H1 (cell line): ENCODE measurements around the gene CHCHD3. TPM values are rescaled to one million over a fixed set of nuclear protein-coding genes. Genes with fewer than 3 reads are reported as not detected.

Source experiments
- CTCF ChIA-PET: fragments of 300-600 bp; sonication (Branson Sonifier 250); formaldehyde crosslinking; loops from one replicate; lab custom pipeline; 2021; ENCODE audit not compliant: partially characterized antibody; lab: Charles Lee
- POLR2A ChIA-PET: fragments of 300-600 bp; sonication (Branson Sonifier 250); formaldehyde crosslinking; loops from one replicate; lab custom pipeline; 2021; ENCODE audit warnings: inconsistent platforms; ENCODE audit not compliant: partially characterized antibody; lab: Charles Lee
- DNase-seq, 2 experiments: peaks; one replicate each; pipeline versions ENCODE4 v3.0.0 to v3.0.0-alpha.2; 2010 to 2022; ENCODE audit warnings: low spot score in 2 of 2, low read depth in 1 of 2, mixed read lengths in 1 of 2
- FAIRE-seq: peaks from 2 replicates; lab custom pipeline; 2011; peaks lifted over from hg19 to GRCh38; lab: Jason Lieb, UNC
- H2AFZ ChIP-seq: 2 replicates; pipeline ENCODE4 v1.8.1; 2012; ENCODE audit warnings: low read length, inconsistent platforms
- H2AK5ac ChIP-seq: 2 replicates; pipeline ENCODE4 v1.6.1; 2013; ENCODE audit warnings: low read depth, low read length
- H2BK120ac ChIP-seq: replicated peaks from 2 replicates; pipeline ENCODE3; 2013; ENCODE audit warnings: low read depth, low read length, inconsistent platforms
- H2BK12ac ChIP-seq: 2 replicates; pipeline ENCODE4 v1.6.1; 2013; ENCODE audit warnings: low read depth, low read length
- H2BK15ac ChIP-seq: 2 replicates; pipeline ENCODE4 v1.6.1; 2013; ENCODE audit warnings: low read length
- H2BK20ac ChIP-seq: 2 replicates; pipeline ENCODE4 v1.6.1; 2013; ENCODE audit warnings: low read length
- H2BK5ac ChIP-seq: 2 replicates; pipeline ENCODE4 v1.6.1; 2013; ENCODE audit warnings: low read depth, low read length
- H3K14ac ChIP-seq: 2 replicates; pipeline ENCODE4 v1.6.1; 2013; ENCODE audit warnings: inconsistent platforms; ENCODE audit not compliant: insufficient read length
- H3K18ac ChIP-seq: 2 replicates; pipeline ENCODE4 v1.6.1; 2013; ENCODE audit warnings: low read length; ENCODE audit errors: extremely low read depth
- H3K23ac ChIP-seq: 2 replicates; pipeline ENCODE4 v1.6.1; 2013; ENCODE audit warnings: inconsistent platforms; ENCODE audit not compliant: insufficient read length
- H3K23me2 ChIP-seq: 2 replicates; pipeline ENCODE4 v1.6.1; 2013; ENCODE audit warnings: low read depth, low read length
- H3K27ac ChIP-seq: 2 replicates; pipeline ENCODE4 v1.6.1; 2011; ENCODE audit warnings: low read depth, low read length, inconsistent platforms
- H3K27me3 ChIP-seq, 4 experiments: replicated peaks in 1 of 4; 1 replicate in 1 of 4; 2 replicates in 3 of 4; pipeline versions ENCODE4 v1.6.1 to v1.8.1; 2011 to 2013; ENCODE audit warnings: low read length in 3 of 4, mild to moderate bottlenecking in 3 of 4, inconsistent platforms in 2 of 4, mixed read lengths in 2 of 4, moderate library complexity in 1 of 4; ENCODE audit not compliant: control insufficient read depth in 3 of 4, insufficient read depth in 3 of 4; ENCODE audit errors: extremely low read depth in 1 of 4
- H3K36me3 ChIP-seq, 4 experiments: 2 replicates each; pipeline versions ENCODE4 v1.6.1 to v1.8.1; 2011 to 2013; ENCODE audit warnings: mild to moderate bottlenecking in 4 of 4, low read length in 3 of 4, moderate library complexity in 2 of 4, control low read depth in 1 of 4, inconsistent platforms in 1 of 4; ENCODE audit not compliant: insufficient read depth in 4 of 4, control insufficient read depth in 2 of 4
- H3K4ac ChIP-seq: replicated peaks from 2 replicates; pipeline ENCODE3; 2013; ENCODE audit warnings: low read length, low read depth, mixed read lengths, inconsistent platforms; ENCODE audit not compliant: insufficient read length
- H3K4me1 ChIP-seq, 4 experiments: replicated peaks in 1 of 4; 1 replicate in 1 of 4; 2 replicates in 3 of 4; pipeline versions ENCODE4 v1.6.1 to v1.8.1; 2011 to 2013; ENCODE audit warnings: low read length in 3 of 4, inconsistent platforms in 2 of 4, mixed read lengths in 1 of 4; ENCODE audit not compliant: insufficient read depth in 4 of 4, control insufficient read depth in 3 of 4
- H3K4me2 ChIP-seq, 2 experiments: 2 replicates each; pipeline versions ENCODE4 v1.6.1 to v1.8.1; 2011 to 2013; ENCODE audit warnings: low read depth in 2 of 2, low read length in 2 of 2, control low read depth in 1 of 2, inconsistent platforms in 1 of 2, mild to moderate bottlenecking in 1 of 2; ENCODE audit not compliant: insufficient read depth in 1 of 2
- H3K4me3 ChIP-seq, 4 experiments: fragments of 200-600, 300-600 bp in 1 of 4; sonication (generic), shearing (Covaris generic), sonication (Bioruptor Twin) in 1 of 4; 2 replicates each; pipeline versions ENCODE4 v1.5.1 to v1.8.1; 2011 to 2016; ENCODE audit warnings: low read length in 4 of 4, low read depth in 3 of 4, control low read depth in 2 of 4, inconsistent platforms in 2 of 4, mild to moderate bottlenecking in 2 of 4, mixed read lengths in 1 of 4, moderate library complexity in 1 of 4; ENCODE audit not compliant: insufficient read depth in 2 of 4; ENCODE audit errors: extremely low read depth in 1 of 4
- H3K56ac ChIP-seq: replicated peaks from 2 replicates; pipeline ENCODE3; 2013; ENCODE audit warnings: low read depth, mild to moderate bottlenecking, mixed read lengths, low read length, inconsistent platforms; ENCODE audit not compliant: insufficient read length
- H3K79me1 ChIP-seq: 2 replicates; pipeline ENCODE4 v1.6.1; 2013; ENCODE audit warnings: low read depth, low read length, control low read depth
- H3K79me2 ChIP-seq, 2 experiments: 2 replicates each; pipeline versions ENCODE4 v1.6.1 to v1.8.1; 2012 to 2013; ENCODE audit warnings: low read length in 2 of 2, mild to moderate bottlenecking in 2 of 2, inconsistent platforms in 1 of 2; ENCODE audit not compliant: insufficient read depth in 2 of 2, control insufficient read depth in 1 of 2
- H3K9ac ChIP-seq, 4 experiments: replicated peaks in 1 of 4; 1 replicate in 1 of 4; 2 replicates in 3 of 4; pipeline versions ENCODE4 v1.6.1 to v1.8.1; 2011 to 2013; ENCODE audit warnings: low read depth in 3 of 4, low read length in 3 of 4, control low read depth in 2 of 4, mild to moderate bottlenecking in 2 of 4, moderate library complexity in 2 of 4, inconsistent platforms in 1 of 4; ENCODE audit errors: extremely low read depth in 1 of 4
- H3K9me3 ChIP-seq, 2 experiments: 2 replicates each; pipeline versions ENCODE4 v1.6.1 to v1.8.1; 2012 to 2013; ENCODE audit warnings: mild to moderate bottlenecking in 2 of 2, moderate library complexity in 2 of 2, control low read depth in 1 of 2, inconsistent platforms in 1 of 2, low read depth in 1 of 2, low read length in 1 of 2, mixed read lengths in 1 of 2; ENCODE audit not compliant: insufficient read depth in 2 of 2
- H4K20me1 ChIP-seq, 2 experiments: replicated peaks in 1 of 2; 2 replicates each; pipeline versions ENCODE3 to v1.8.1; 2011 to 2013; ENCODE audit warnings: inconsistent platforms in 2 of 2, low read length in 2 of 2, mild to moderate bottlenecking in 1 of 2; ENCODE audit not compliant: insufficient read depth in 2 of 2, control insufficient read depth in 1 of 2
- H4K5ac ChIP-seq: 2 replicates; pipeline ENCODE4 v1.6.1; 2013; ENCODE audit warnings: low read length, low read depth, mixed read lengths, inconsistent platforms; ENCODE audit not compliant: insufficient read length
- H4K8ac ChIP-seq: 2 replicates; pipeline ENCODE4 v1.8.0; 2013; ENCODE audit warnings: mild to moderate bottlenecking, moderate library complexity, low read length, inconsistent platforms; ENCODE audit not compliant: insufficient read depth; ENCODE audit errors: extremely low read depth
- H4K91ac ChIP-seq: replicated peaks from 2 replicates; pipeline ENCODE3; 2013; ENCODE audit warnings: low read length, mixed read lengths, inconsistent platforms; ENCODE audit not compliant: insufficient read length
- BCL11A ChIP-seq, 2 experiments: IDR thresholded peaks; one replicate each; pipeline ENCODE4 v1.6.1; 2011; ENCODE audit warnings: low read depth in 2 of 2, low read length in 2 of 2, mild to moderate bottlenecking in 2 of 2
- CHD2 ChIP-seq: IDR thresholded peaks from 2 replicates; pipeline ENCODE4 v1.6.1; 2012; ENCODE audit warnings: low read length, improper control_type of control experiment
- CTCF ChIP-seq, 3 experiments: IDR thresholded peaks; 1 replicate in 2 of 3; 2 replicates in 1 of 3; pipeline versions ENCODE4 v1.5.1 to v1.6.1; 2011; ENCODE audit warnings: low read length in 3 of 3, mild to moderate bottlenecking in 3 of 3, inconsistent platforms in 2 of 3, low read depth in 1 of 3, moderate library complexity in 1 of 3; ENCODE audit not compliant: insufficient read depth in 1 of 3; ENCODE audit errors: control extremely low read depth in 1 of 3
- HDAC2 ChIP-seq, 2 experiments: fragments of 300-600 bp in 1 of 2; sonication (generic) in 1 of 2; IDR thresholded peaks; 2 replicates each; pipeline ENCODE4 v1.6.1; 2011 to 2012; ENCODE audit warnings: low read depth in 2 of 2, low read length in 2 of 2, mild to moderate bottlenecking in 2 of 2, moderate library complexity in 2 of 2, borderline replicate concordance in 1 of 2, inconsistent platforms in 1 of 2
- JUN ChIP-seq: IDR thresholded peaks from 2 replicates; pipeline ENCODE4 v1.6.1; 2011; ENCODE audit warnings: low read depth, mild to moderate bottlenecking, improper control_type of control experiment, low read length
- PHF8 ChIP-seq: fragments of 200-600 bp; sonication (generic); conservative IDR thresholded peaks from 2 replicates; pipeline ENCODE4 v1.7.1; 2012; ENCODE audit warnings: low read depth, mild to moderate bottlenecking, inconsistent platforms, low read length, moderate library complexity
- POLR2AphosphoS5 ChIP-seq: IDR thresholded peaks from 2 replicates; pipeline ENCODE4 v1.6.1; 2011; ENCODE audit warnings: low read depth, low read length
- RAD21 ChIP-seq, 2 experiments: IDR thresholded peaks in 1 of 2; conservative IDR thresholded peaks in 1 of 2; 2 replicates each; pipeline ENCODE4 v1.6.1; 2011; ENCODE audit warnings: low read depth in 2 of 2, low read length in 2 of 2, improper control_type of control experiment in 1 of 2, inconsistent platforms in 1 of 2, mild to moderate bottlenecking in 1 of 2, moderate library complexity in 1 of 2
- SUZ12 ChIP-seq: fragments of 200-600 bp; sonication (generic); IDR thresholded peaks from 2 replicates; pipeline ENCODE4 v1.6.1; 2012; ENCODE audit warnings: mild to moderate bottlenecking, inconsistent platforms, low read length, moderate library complexity, mixed read lengths
- TAF7 ChIP-seq: optimal IDR thresholded peaks from 2 replicates; pipeline ENCODE3; 2011; ENCODE audit warnings: low read depth, mild to moderate bottlenecking, inconsistent platforms, low read length, moderate library complexity, borderline replicate concordance
- TBP ChIP-seq: IDR thresholded peaks from 2 replicates; pipeline ENCODE4 v1.6.1; 2011; ENCODE audit warnings: low read depth, low read length, improper control_type of control experiment
- WGBS, 2 experiments: shearing (Covaris generic) in 1 of 2; methylation state at CpG; one replicate each; pipeline versions ENCODE4 v1.1.6 to v1.1.7; 2013 to 2015; ENCODE audit warnings: low lambda C conversion rate in 2 of 2, mixed read lengths in 2 of 2, inconsistent platforms in 1 of 2, low coverage in 1 of 2, missing lambda C conversion rate in 1 of 2; ENCODE audit not compliant: insufficient replicate concordance in 2 of 2, insufficient coverage in 1 of 2, insufficient read length in 1 of 2; ENCODE audit errors: extremely low coverage in 1 of 2, missing lambda C conversion rate in 1 of 2; 5-methylcytosine and 5-hydroxymethylcytosine counted together
- polyA plus RNA-seq, 7 experiments: library from polyadenylated mRNA; depleted of rRNA in 3 of 7; stranded (reverse) in 5 of 7; unstranded in 2 of 7; fragments of >200 nt in 5 of 7; fragments of 200-250 nt in 2 of 7; gene quantifications; 1 replicate in 5 of 7; 2 replicates in 1 of 7; 4 replicates in 1 of 7; pipeline versions ENCODE4 v1.2.1 to v1.2.3, GENCODE V29; 2011 to 2013; ENCODE audit warnings: missing spikeins in 2 of 7, mixed read lengths in 2 of 7
- total RNA-seq: library from RNA; stranded (reverse); fragmentation: NEBNext Ultra II Directional; extraction: Animal tissue kit (Norgen Biotek cat#: 25700); gene quantifications from 2 replicates; pipeline ENCODE4 v1.2.1, GENCODE V29; 2021

Gene CHCHD3
- total and polyA plus RNA-seq, 2 of the 8 experiments (the other 6 are each of a cell fraction or from before 2014, with no cell fraction given): 42.9 to 137 TPM

GRCh38 chr7:132765861-132766260, 316.0 kb downstream of the CHCHD3 start:
- DNase-seq (no peak), FAIRE-seq (no peak)
- Histone ChIP-seq H3K4me3 (no peak overlapping the region), H3K4ac (no peak overlapping the region), H2BK12ac (no peak overlapping the region), H3K79me1 (no peaks in the 10 kb centered on the region; the same call in 1 of the 2 replicates), H2BK5ac (no peak overlapping the region), H3K4me2 (no peak overlapping the region), H3K14ac (no peak overlapping the region), H3K27me3 (no peaks in the 10 kb centered on the region), H3K18ac (no peak overlapping the region), H3K36me3 (no peaks in the 10 kb centered on the region), H3K23me2 (no peaks in the 10 kb centered on the region; the same call in 1 of the 2 replicates), H3K79me2 (no peaks in the 10 kb centered on the region), H4K20me1 (no peaks in the 10 kb centered on the region), H2BK120ac (no peak overlapping the region), H3K27ac (no peak overlapping the region), H2BK15ac (no peak overlapping the region), H2AFZ (no peak overlapping the region), H3K9me3 (peaks cover 0 to 3% of the 10 kb centered on the region in 2 experiments; a peak in 1 of 4 replicates), H3K9ac (no peak overlapping the region), H4K91ac (no peak overlapping the region), H2AK5ac (no peak overlapping the region), H3K56ac (no peak overlapping the region), H4K8ac (no peak overlapping the region), H3K23ac (no peak overlapping the region), H4K5ac (no peak overlapping the region), H2BK20ac (no peak overlapping the region), H3K4me1 (no peaks in the 10 kb centered on the region)
- ChIA-PET POLR2A (no interaction called here), CTCF (interaction anchor here (1.5 kb wide), 1 partner anchor 13 kb away, joined by 5 read pairs; no protein-coding TSS in a partner anchor)
- WGBS, 2 experiments: 93% methylated on average over 11 of the region's 11 CpGs; no CpG with 5 or more reads in 1 of the 2 experiments
- TF ChIP-seq JUN: no peak
- no peak for TF ChIP-seq CHD2
- no peak for TF ChIP-seq TBP
- no peak for TF ChIP-seq POLR2AphosphoS5
- no peak for TF ChIP-seq RAD21 (IDR thresholded peaks at IDR 0.05 in 1 of 2, conservative IDR thresholded peaks at IDR 0.05 in 1 of 2; ENCODE audit: low read depth in 2 of 2, low read length in 2 of 2)
- no peak for TF ChIP-seq HDAC2 (IDR thresholded peaks at IDR 0.05; ENCODE audit: borderline replicate concordance in 1 of 2, low read depth in 2 of 2, low read length in 2 of 2)
- no peak for TF ChIP-seq PHF8
- TF ChIP-seq SUZ12: no peak
- TF ChIP-seq BCL11A (IDR thresholded peaks at IDR 0.05; ENCODE audit: low read depth in 2 of 2, low read length in 2 of 2): no peak
- no peak for TF ChIP-seq CTCF (IDR thresholded peaks at IDR 0.05; ENCODE audit: control extremely low read depth in 1 of 3, insufficient read depth in 1 of 3, low read depth in 1 of 3, low read length in 3 of 3)
- TF ChIP-seq TAF7: no peak
